GM12878 (cell line): ENCODE data around the gene KMT2E. TPM values are rescaled to one million over a fixed set of nuclear protein-coding genes. Genes with fewer than 3 reads are reported as not detected.
A peak's percentile ranks its signal among the peaks of the same experiment; 100 is the strongest.

Experiments used
- ATAC-seq: fragments of 200-7000 bp; cut with Tn5 transposase; 3 replicates; pipeline ENCODE4 v1.9.1; 2020; ENCODE audit warnings: mild to moderate bottlenecking, moderate library complexity
- BruUV-seq: library from RNA; stranded (reverse); fragments of 400-500 nt; replicated peaks from 2 replicates; lab custom pipeline; 2021; lab: Mats Ljungman, UMichigan
- CTCF ChIA-PET: fragments of 300-600 bp; sonication (Branson Sonifier 250); formaldehyde crosslinking; extraction: SDS; loops from one replicate; lab custom pipeline; 2021; ENCODE audit warnings: inconsistent platforms; lab: Yijun Ruan, JAX
- POLR2A ChIA-PET: fragments of 350-600 bp; formaldehyde crosslinking; extraction: SDS; loops from one replicate; lab custom pipeline; 2021; ENCODE audit warnings: inconsistent platforms; lab: Charles Lee
- RAD21 ChIA-PET: fragments of 300-600 bp; sonication (Branson Sonifier 250); formaldehyde crosslinking; loops from one replicate; lab custom pipeline; 2023; ENCODE audit warnings: antibody characterized with exemption; ENCODE audit not compliant: unreplicated experiment; lab: Charles Lee
- SMC1A ChIA-PET: fragments of 300-600 bp; sonication (Branson Sonifier 250); formaldehyde crosslinking; loops from one replicate; lab custom pipeline; 2023; ENCODE audit not compliant: unreplicated experiment, uncharacterized antibody; lab: Charles Lee
- DNase-seq: peaks from one replicate; pipeline ENCODE4 v3.0.0-alpha.2; 2011; ENCODE audit warnings: low read depth, low spot score
- FAIRE-seq: peaks from 3 replicates; lab custom pipeline; 2011; peaks lifted over from hg19 to GRCh38; lab: Jason Lieb, UNC
- H2AFZ ChIP-seq: 2 replicates; pipeline ENCODE4 v1.6.0; 2011; ENCODE audit warnings: low read depth, low read length, control low read depth; ENCODE audit not compliant: control insufficient read depth
- H3K27ac ChIP-seq: 2 replicates; pipeline ENCODE4 v1.5.1; 2011; ENCODE audit warnings: control low read depth; ENCODE audit not compliant: control insufficient read depth, insufficient read depth
- H3K27me3 ChIP-seq, 2 experiments: replicated peaks in 1 of 2; 2 replicates each; pipeline versions ENCODE4 v1.6.0 to v1.6.1; 2011; ENCODE audit warnings: low read length in 1 of 2; ENCODE audit not compliant: control insufficient read depth in 2 of 2, insufficient read depth in 2 of 2
- H3K36me3 ChIP-seq, 2 experiments: 2 replicates each; pipeline ENCODE4 v1.5.1; 2011; ENCODE audit warnings: low read length in 1 of 2; ENCODE audit not compliant: control insufficient read depth in 2 of 2, insufficient read depth in 2 of 2
- H3K4me1 ChIP-seq: 2 replicates; pipeline ENCODE4 v1.6.1; 2011; ENCODE audit warnings: mild to moderate bottlenecking, low read length, moderate library complexity, mixed read lengths; ENCODE audit not compliant: control insufficient read depth, insufficient read depth
- H3K4me2 ChIP-seq: 2 replicates; pipeline ENCODE4 v1.6.0; 2011; ENCODE audit warnings: control low read depth; ENCODE audit not compliant: control insufficient read depth, insufficient read depth
- H3K4me3 ChIP-seq: fragments of 200-600 bp; sonication (generic); 2 replicates; pipeline ENCODE4 v1.5.1; 2016
- H3K79me2 ChIP-seq: 2 replicates; pipeline ENCODE4 v1.6.0; 2011; ENCODE audit warnings: low read length; ENCODE audit not compliant: control insufficient read depth, insufficient read depth
- H3K9ac ChIP-seq: 2 replicates; pipeline ENCODE4 v1.8.0; 2011; ENCODE audit warnings: low read length, control low read depth, mixed read lengths; ENCODE audit not compliant: control insufficient read depth, insufficient read depth
- H3K9me3 ChIP-seq: replicated peaks from 3 replicates; pipeline ENCODE4 v1.5.1; 2011; ENCODE audit warnings: mild to moderate bottlenecking, low read length; ENCODE audit not compliant: control insufficient read depth, insufficient read depth
- H4K20me1 ChIP-seq: 2 replicates; pipeline ENCODE4 v1.6.0; 2011; ENCODE audit not compliant: control insufficient read depth, insufficient read depth
- EZH2 ChIP-seq: IDR thresholded peaks from 2 replicates; pipeline ENCODE4 v1.6.1; 2012; ENCODE audit warnings: low read depth, mild to moderate bottlenecking, control low read depth, inconsistent platforms, low read length, borderline replicate concordance; ENCODE audit not compliant: control insufficient read depth
- FOS ChIP-seq: IDR thresholded peaks from 3 replicates; pipeline ENCODE4 v1.6.1; 2011; ENCODE audit warnings: borderline replicate concordance; ENCODE audit not compliant: insufficient read length; ENCODE audit errors: extremely low read depth
- HSF1 ChIP-seq: fragments of 150-350 bp; IDR thresholded peaks from 2 replicates; pipeline ENCODE4 v1.6.1; 2014; ENCODE audit warnings: mild to moderate bottlenecking, low read depth, low read length
- MTA3 ChIP-seq: IDR thresholded peaks from 2 replicates; pipeline ENCODE4 v1.6.1; 2012; ENCODE audit warnings: low read length, inconsistent platforms, borderline replicate concordance
- MYC ChIP-seq: IDR thresholded peaks from 2 replicates; pipeline ENCODE4 v1.6.1; 2011; ENCODE audit warnings: mild to moderate bottlenecking, low read length, moderate library complexity, inconsistent platforms; ENCODE audit not compliant: insufficient read depth, insufficient replicate concordance, insufficient read length, severe bottlenecking
- POLR2AphosphoS5 ChIP-seq: IDR thresholded peaks from 2 replicates; pipeline ENCODE4 v1.6.1; 2011; ENCODE audit warnings: mild to moderate bottlenecking, low read length, inconsistent platforms
- RFX5 ChIP-seq: IDR thresholded peaks from 2 replicates; pipeline ENCODE4 v1.6.1; 2011; ENCODE audit warnings: low read depth, low read length, improper control_type of control experiment
- SIX5 ChIP-seq: IDR thresholded peaks from 2 replicates; pipeline ENCODE4 v1.6.1; 2011; ENCODE audit warnings: mild to moderate bottlenecking, low read depth, low read length, moderate library complexity; ENCODE audit not compliant: severe bottlenecking
- TCF3 ChIP-seq: IDR thresholded peaks from 2 replicates; pipeline ENCODE4 v1.6.1; 2012; ENCODE audit warnings: low read depth, mild to moderate bottlenecking, low read length, borderline replicate concordance; ENCODE audit not compliant: insufficient read depth
- YBX1 ChIP-seq: fragments of 450-650 bp; IDR thresholded peaks from 2 replicates; pipeline ENCODE4 v1.6.1; 2016; ENCODE audit warnings: antibody characterized with exemption
- ZSCAN29 ChIP-seq: fragments of 450-650 bp; IDR thresholded peaks from 2 replicates; pipeline ENCODE4 v1.6.1; 2017; ENCODE audit warnings: mild to moderate bottlenecking, moderate library complexity
- WGBS: methylation state at CpG from one replicate; pipeline ENCODE4 v1.1.6; 2016; ENCODE audit warnings: low lambda C conversion rate; ENCODE audit not compliant: insufficient replicate concordance, insufficient coverage; ENCODE audit errors: missing lambda C conversion rate; 5-methylcytosine and 5-hydroxymethylcytosine counted together
- in situ Hi-C: fragments of 300-500 bp; cut with MboI; formaldehyde crosslinking; loops from 9 replicates; pipeline ENCODE4 v1.14.3; 2018; ENCODE audit warnings: mixed read lengths
- intact Hi-C: fragments of 100-400 bp; cut with micrococcal nuclease; formaldehyde crosslinking; loops from one replicate; pipeline ENCODE4 v1.14.2; 2022; ENCODE audit not compliant: unreplicated experiment
- polyA plus RNA-seq, 11 experiments: library from polyadenylated mRNA; depleted of rRNA in 4 of 11; unstranded in 6 of 11; stranded (reverse) in 5 of 11; fragments of >200 nt; fragmentation: Nextera tagmentation in 4 of 11; fragmentation: Illumina TruSeq in 1 of 11; extraction: Ambion mirVana in 4 of 11; extraction: Trizol in 1 of 11; gene quantifications; 1 replicate in 1 of 11; 2 replicates in 10 of 11; pipeline versions ENCODE4 v1.2.1 to v1.2.3, GENCODE V29; 2011 to 2016; ENCODE audit warnings: inconsistent platforms in 2 of 11, missing spikeins in 2 of 11, low read depth in 1 of 11
- total RNA-seq, 4 experiments: library from RNA; depleted of rRNA in 3 of 4; stranded (reverse); fragments of >200 nt in 3 of 4; fragmentation: Illumina TruSeq in 1 of 4; extraction: Trizol in 1 of 4; gene quantifications; 2 replicates each; pipeline versions ENCODE4 v1.2.1 to v1.2.3, GENCODE V29; 2013 to 2021

Gene KMT2E
- total and polyA plus RNA-seq, 10 of the 15 experiments (the other 5 are each of a cell fraction or from before 2014, with no cell fraction given), result 13.2 to 68.1 (median 34.1) TPM

GRCh38 chr7:105067691-105068090 is 53.7 kb downstream of the KMT2E start:
- no peak overlapping the region for H3K4me2 ChIP-seq
- no peaks in the 10 kb centered on the region for H3K9me3 ChIP-seq
- SMC1A ChIA-PET, result interaction anchor here (0.6 to 1.2 kb wide), 5 partner anchors 9 to 126 kb away, joined by 3 to 4 read pairs (median 4); no protein-coding TSS in a partner anchor
- H3K4me1 ChIP-seq, result no peaks in the 10 kb centered on the region
- 92% methylated on average over 5 of the region's 5 CpGs for WGBS
- TF ChIP-seq ZSCAN29, result no peak
- TF ChIP-seq MYC, result no peak
- TF ChIP-seq POLR2AphosphoS5, result no peak
- no peak for TF ChIP-seq RFX5
- no peak for TF ChIP-seq SIX5
- no peak for TF ChIP-seq TCF3
- no peak for TF ChIP-seq FOS
- intact Hi-C loops, result no loop called here
- no peak overlapping the region for H3K4me3 ChIP-seq
- no peak overlapping the region for H2AFZ ChIP-seq
- no peak overlapping the region for H3K27ac ChIP-seq
- peaks cover 8 to 20% of the 10 kb centered on the region in 2 experiments for H3K36me3 ChIP-seq
- BruUV-seq, result no TSS peak
- POLR2A ChIA-PET, result no interaction called here
- no peak overlapping the region for H3K9ac ChIP-seq
- in situ Hi-C loops, result no loop called here
- FAIRE-seq (peak; percentile 41), DNase-seq (no peak), ATAC-seq (no peak)
- RAD21 ChIA-PET, result interaction anchor here (0.7 kb wide), 1 partner anchor 1098 kb away, joined by 3 read pairs; no protein-coding TSS in a partner anchor
- no peaks in the 10 kb centered on the region for H3K27me3 ChIP-seq
- H4K20me1 ChIP-seq, result no peaks in the 10 kb centered on the region
- CTCF ChIA-PET, result interaction anchor here (1.4 kb wide), 1 partner anchor 10 kb away, joined by 3 read pairs; no protein-coding TSS in a partner anchor
- peaks cover 4% of the 10 kb centered on the region for H3K79me2 ChIP-seq

- peaks cover 8 to 20% of the 10 kb centered on the region in 2 experiments for H3K36me3 ChIP-seq
- intact Hi-C loops, result no loop called here
- no peak overlapping the region for H3K9ac ChIP-seq
- no peak overlapping the region for H3K4me3 ChIP-seq
- ChIA-PET POLR2A (no interaction called here), CTCF (interaction anchor here (0.8 to 3.5 kb wide), 3 partner anchors 11 to 87 kb away, joined by 3 to 16 read pairs (median 6); no protein-coding TSS in a partner anchor), RAD21 (interaction anchor here (1.2 kb wide), 1 partner anchor 88 kb away, joined by 4 read pairs; no protein-coding TSS in a partner anchor)
- in situ Hi-C loops, result no loop called here
- peak; percentile 52 for FAIRE-seq
- no peak overlapping the region for H2AFZ ChIP-seq
- H3K4me2 ChIP-seq, result no peak overlapping the region
- H3K4me1 ChIP-seq, result no peaks in the 10 kb centered on the region
- no peak for TF ChIP-seq EZH2
- TF ChIP-seq HSF1, result no peak
- TF ChIP-seq YBX1, result no peak
- TF ChIP-seq MTA3, result no peak
- TF ChIP-seq, all 136 proteins: peak for 0
- Histone ChIP-seq H4K20me1 (no peaks in the 10 kb centered on the region), H3K27me3 (no peaks in the 10 kb centered on the region), H3K9me3 (no peaks in the 10 kb centered on the region), H3K27ac (no peak overlapping the region), H3K79me2 (peaks cover 2% of the 10 kb centered on the region)
- BruUV-seq, result no TSS peak
- no peak for DNase-seq
- ATAC-seq, result no peak
- 90% methylated on average over 1 of the region's 1 CpG for WGBS
- SMC1A ChIA-PET, result interaction anchor here (1.0 to 1.2 kb wide), 3 partner anchors 8 to 463 kb away, joined by 3 to 4 read pairs (median 4); partner anchors contain the start of gene RINT1
These were observed 54.9 kb downstream of the KMT2E start for GRCh38 chr7:105068886-105069285.
